KMS-11 (cell line): Measurements from ENCODE around the gene PHTF2.

Source experiments
- H2AFZ ChIP-seq: fragments of 200-600 bp; sonication (generic); 2 replicates; pipeline ENCODE4 v1.6.1; 2016; ENCODE audit warnings: antibody characterized with exemption, mixed run types, low read depth
- H3K27ac ChIP-seq: fragments of 200-600 bp; sonication (generic); 2 replicates; pipeline ENCODE4 v1.6.1; 2016; ENCODE audit warnings: mild to moderate bottlenecking, mixed run types
- H3K27me3 ChIP-seq: fragments of 200-600 bp; sonication (generic); 2 replicates; pipeline ENCODE4 v1.6.1; 2017; ENCODE audit warnings: mild to moderate bottlenecking, low read depth, mixed run types, moderate library complexity; ENCODE audit not compliant: insufficient read depth
- H3K36me3 ChIP-seq: fragments of 200-600 bp; sonication (generic); 2 replicates; pipeline ENCODE4 v1.6.1; 2017; ENCODE audit warnings: mild to moderate bottlenecking, mixed run types; ENCODE audit not compliant: insufficient read depth
- H3K4me1 ChIP-seq: fragments of 200-600 bp; sonication (generic); 2 replicates; pipeline ENCODE4 v1.6.1; 2016; ENCODE audit warnings: mild to moderate bottlenecking, low read depth, mixed run types; ENCODE audit not compliant: poor library complexity, severe bottlenecking
- H3K4me2 ChIP-seq: fragments of 200-600 bp; sonication (generic); 2 replicates; pipeline ENCODE4 v1.7.0; 2016; ENCODE audit warnings: mild to moderate bottlenecking, mixed run types
- H3K4me3 ChIP-seq: fragments of 200-600 bp; sonication (generic); IDR thresholded peaks from 2 replicates; pipeline ENCODE4 v1.6.1; 2017; ENCODE audit warnings: low read depth, low read length, mixed read lengths; ENCODE audit not compliant: insufficient read depth
- H3K79me2 ChIP-seq: fragments of 200-600 bp; sonication (generic); 2 replicates; pipeline ENCODE4 v1.6.1; 2016; ENCODE audit warnings: low read depth, mixed run types; ENCODE audit not compliant: insufficient read depth
- H3K9ac ChIP-seq: fragments of 200-600 bp; sonication (generic); 2 replicates; pipeline ENCODE4 v1.6.1; 2016; ENCODE audit warnings: mild to moderate bottlenecking, mixed run types
- H4K20me1 ChIP-seq: fragments of 200-600 bp; sonication (generic); 2 replicates; pipeline ENCODE4 v1.6.1; 2016; ENCODE audit warnings: mild to moderate bottlenecking, mixed run types; ENCODE audit not compliant: insufficient read depth
- TF ChIP-seq, protein P1 (sequence below): fragments of 200-600 bp; sonication (generic); conservative IDR thresholded peaks from 2 replicates; pipeline ENCODE4 v1.6.1; 2017; ENCODE audit warnings: low read depth, mild to moderate bottlenecking, antibody characterized with exemption, low read length, moderate library complexity, mixed read lengths

Gene PHTF2

DNA sequence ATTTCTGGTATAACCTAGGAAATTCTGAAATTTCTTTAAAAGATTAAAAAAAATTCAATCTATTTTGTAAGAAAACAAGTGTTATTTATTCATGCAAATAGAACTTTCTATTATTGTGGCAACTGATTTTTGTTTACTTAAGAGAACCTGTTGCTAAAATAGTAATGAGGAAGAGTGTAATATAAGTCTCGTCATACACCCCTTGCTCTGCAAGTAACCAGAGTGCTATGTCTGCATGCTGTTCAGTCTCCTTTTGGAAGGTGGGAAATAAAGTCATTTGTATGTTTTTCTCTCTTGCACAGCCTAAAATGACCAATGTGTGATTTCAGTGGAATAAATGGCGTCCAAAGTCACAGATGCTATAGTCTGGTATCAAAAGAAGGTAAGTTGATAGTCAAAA, 41.3 kb downstream of the PHTF2 start:
- Histone ChIP-seq H4K20me1 (no peaks in the 10 kb centered on the region), H3K27ac (no peak overlapping the region), H3K27me3 (no peaks in the 10 kb centered on the region), H3K36me3 (no peaks in the 10 kb centered on the region), H3K9ac (no peak overlapping the region), H3K4me1 (no peaks in the 10 kb centered on the region), H2AFZ (no peak overlapping the region), H3K79me2 (no peaks in the 10 kb centered on the region), H3K4me2 (no peak overlapping the region), H3K4me3 (no peak overlapping the region)
- TF ChIP-seq, protein P1, sequence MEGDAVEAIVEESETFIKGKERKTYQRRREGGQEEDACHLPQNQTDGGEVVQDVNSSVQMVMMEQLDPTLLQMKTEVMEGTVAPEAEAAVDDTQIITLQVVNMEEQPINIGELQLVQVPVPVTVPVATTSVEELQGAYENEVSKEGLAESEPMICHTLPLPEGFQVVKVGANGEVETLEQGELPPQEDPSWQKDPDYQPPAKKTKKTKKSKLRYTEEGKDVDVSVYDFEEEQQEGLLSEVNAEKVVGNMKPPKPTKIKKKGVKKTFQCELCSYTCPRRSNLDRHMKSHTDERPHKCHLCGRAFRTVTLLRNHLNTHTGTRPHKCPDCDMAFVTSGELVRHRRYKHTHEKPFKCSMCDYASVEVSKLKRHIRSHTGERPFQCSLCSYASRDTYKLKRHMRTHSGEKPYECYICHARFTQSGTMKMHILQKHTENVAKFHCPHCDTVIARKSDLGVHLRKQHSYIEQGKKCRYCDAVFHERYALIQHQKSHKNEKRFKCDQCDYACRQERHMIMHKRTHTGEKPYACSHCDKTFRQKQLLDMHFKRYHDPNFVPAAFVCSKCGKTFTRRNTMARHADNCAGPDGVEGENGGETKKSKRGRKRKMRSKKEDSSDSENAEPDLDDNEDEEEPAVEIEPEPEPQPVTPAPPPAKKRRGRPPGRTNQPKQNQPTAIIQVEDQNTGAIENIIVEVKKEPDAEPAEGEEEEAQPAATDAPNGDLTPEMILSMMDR, result no peak

DNA sequence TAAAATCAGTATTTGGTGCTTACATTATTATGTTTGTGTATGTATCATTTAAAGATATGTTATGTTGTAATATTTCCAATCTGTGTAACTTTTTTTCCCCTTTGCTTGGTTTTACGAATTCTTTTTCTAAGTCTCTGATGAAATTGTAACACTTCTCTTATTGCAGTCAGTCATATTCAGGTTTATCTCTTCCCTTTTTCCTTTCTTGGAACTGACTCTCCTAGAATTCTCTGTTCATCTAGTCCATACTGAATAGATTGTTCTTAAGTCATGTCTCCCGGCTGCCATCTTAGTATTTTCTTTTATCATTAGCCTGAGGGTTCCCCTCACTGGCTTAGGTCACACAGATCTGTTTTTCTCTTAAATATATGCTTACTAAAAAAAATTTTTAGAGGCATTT, 44.6 kb downstream of the PHTF2 start:
- H4K20me1 ChIP-seq, result no peaks in the 10 kb centered on the region
- H3K36me3 ChIP-seq, result no peaks in the 10 kb centered on the region
- TF ChIP-seq, protein P1, result no peak
- no peak overlapping the region for H3K27ac ChIP-seq
- no peaks in the 10 kb centered on the region for H3K4me1 ChIP-seq
- no peak overlapping the region for H3K4me3 ChIP-seq
- no peaks in the 10 kb centered on the region for H3K27me3 ChIP-seq
- H3K4me2 ChIP-seq, result no peak overlapping the region
- no peaks in the 10 kb centered on the region for H3K79me2 ChIP-seq
- H3K9ac ChIP-seq, result no peak overlapping the region
- no peak overlapping the region for H2AFZ ChIP-seq

DNA sequence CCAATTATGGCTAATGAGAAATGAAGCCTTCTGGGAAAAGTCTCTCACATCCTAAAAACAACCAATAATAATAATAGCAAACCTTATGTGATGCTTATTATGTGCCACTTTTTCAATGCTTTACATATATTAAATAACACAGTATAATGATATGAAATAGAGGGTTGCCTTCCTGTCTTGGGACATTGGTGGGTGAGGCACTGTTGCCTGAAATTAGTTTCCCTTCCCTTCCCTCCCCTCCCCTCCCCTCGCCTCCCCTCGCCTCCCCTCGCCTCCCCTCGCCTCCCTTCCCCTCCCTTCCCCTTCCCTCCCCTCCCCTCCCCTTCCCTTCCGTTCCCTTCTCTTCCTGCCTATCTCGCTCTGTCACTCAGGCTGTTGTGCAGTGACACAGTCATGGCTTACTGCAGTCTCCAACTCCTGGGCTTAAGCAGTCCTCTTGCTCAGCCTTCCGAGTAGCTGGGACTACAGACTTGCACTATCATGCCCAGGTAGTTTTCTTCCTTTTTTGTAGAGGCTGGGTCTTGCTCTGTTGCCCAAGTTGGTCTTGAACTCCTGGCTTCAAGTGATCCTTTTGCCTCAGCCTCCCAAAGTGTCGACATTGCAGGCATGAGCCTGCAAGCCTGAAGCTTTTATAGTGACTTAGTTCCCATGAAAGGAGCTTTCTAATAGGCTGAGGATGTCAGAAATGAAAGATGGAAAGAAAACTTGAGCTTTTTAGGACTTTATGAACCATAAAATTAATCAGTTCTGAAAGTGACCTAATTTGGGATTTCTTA, 47.9 kb downstream of the PHTF2 start:
- no peaks in the 10 kb centered on the region for H4K20me1 ChIP-seq
- no peak overlapping the region for H2AFZ ChIP-seq
- no peaks in the 10 kb centered on the region for H3K27me3 ChIP-seq
- no peak overlapping the region for H3K27ac ChIP-seq
- no peak overlapping the region for H3K4me3 ChIP-seq
- H3K79me2 ChIP-seq, result 0 out of 2 replicates have a peak, but pooled peaks cover 4% of the 10 kb centered on the region
- no peak overlapping the region for H3K4me2 ChIP-seq
- peaks cover 2% of the 10 kb centered on the region for H3K4me1 ChIP-seq
- TF ChIP-seq, protein P1, result no peak
- H3K9ac ChIP-seq, result no peak overlapping the region
- H3K36me3 ChIP-seq, result no peaks in the 10 kb centered on the region

DNA sequence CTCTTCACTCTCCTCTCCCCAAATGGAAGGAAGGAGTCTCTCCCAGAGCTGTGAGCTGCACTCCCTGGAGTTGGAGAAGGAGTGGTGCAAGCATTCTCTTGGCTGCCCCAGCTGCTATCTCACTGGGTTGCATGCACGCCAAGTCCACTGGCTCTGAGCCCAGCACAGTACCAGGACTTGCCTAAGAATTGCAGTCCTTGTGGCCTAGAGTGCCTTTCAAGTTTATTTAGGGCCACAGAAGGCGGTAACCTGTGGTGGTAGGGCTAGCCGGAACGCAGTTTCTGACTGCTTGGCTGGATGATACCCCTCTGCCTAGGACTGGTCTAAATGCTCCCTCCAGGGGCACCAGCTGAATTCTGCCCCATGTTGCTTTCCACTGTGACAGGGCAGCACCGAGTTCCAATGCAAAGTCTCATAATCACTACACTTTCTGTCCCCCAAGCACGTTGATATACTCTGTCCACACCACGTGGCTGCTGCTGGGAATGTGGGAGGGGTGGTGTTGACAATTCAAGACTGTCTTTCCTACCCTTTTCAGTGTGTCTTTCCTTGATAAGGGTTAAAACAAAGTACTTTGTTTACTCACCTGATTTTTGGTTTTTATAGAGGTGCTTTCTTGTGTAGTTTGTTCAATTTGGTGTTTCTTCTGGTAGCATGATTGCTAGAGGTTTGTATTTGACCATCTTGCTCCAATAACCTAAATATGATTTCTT, 57.0 kb downstream of the PHTF2 start:
- H3K79me2 ChIP-seq, result 0 out of 2 replicates have a peak, but pooled peaks cover 4% of the 10 kb centered on the region
- H3K4me3 ChIP-seq, result no peak overlapping the region
- TF ChIP-seq, protein P1, result no peak

More for the DNA sequence above, 57.0 kb downstream of the PHTF2 start:
- H2AFZ ChIP-seq, result no peak overlapping the region
- H3K27ac ChIP-seq, result no peak overlapping the region
- H3K9ac ChIP-seq, result no peak overlapping the region
- H3K4me1 ChIP-seq, result peaks cover 9% of the 10 kb centered on the region
- no peaks in the 10 kb centered on the region for H3K27me3 ChIP-seq
- no peak overlapping the region for H3K4me2 ChIP-seq
- H4K20me1 ChIP-seq, result no peaks in the 10 kb centered on the region
- H3K36me3 ChIP-seq, result no peaks in the 10 kb centered on the region
